ENCODE measurements around the gene BRF1.

BRF1 gene

GRCh38 chr14:105171004-105171673 lies 129.7 kb downstream of the BRF1 start:
- DNase-seq (ENCODE audit: low read depth): no peak

- no peak for DNase-seq (ENCODE audit: low read depth)
These were observed 130.8 kb downstream of the BRF1 start for GRCh38 chr14:105169776-105170655.

GRCh38 chr14:105168979-105169507 lies 131.8 kb downstream of the BRF1 start:
- DNase-seq (ENCODE audit: low read depth): no peak

- DNase-seq (ENCODE audit: low read depth): no peak
These were observed 132.3 kb downstream of the BRF1 start, which contains the start of gene JAG2 for GRCh38 chr14:105168496-105168978. JAG2 (minus strand) TSS chr14:105168776; CDS start chr14:105168420, 356 bp downstream.

- no peak for DNase-seq (ENCODE audit: low read depth)
These were observed 132.7 kb downstream of the BRF1 start for GRCh38 chr14:105168093-105168420.

- DNase-seq (ENCODE audit: low read depth): no peak
These were observed 133.3 kb downstream of the BRF1 start for GRCh38 chr14:105167303-105168092.

GRCh38 chr14:105166571-105167302 lies 134.1 kb downstream of the BRF1 start:
- DNase-seq (ENCODE audit: low read depth): no peak

- no peak for DNase-seq (ENCODE audit: low read depth)
These were observed 134.9 kb downstream of the BRF1 start for GRCh38 chr14:105165761-105166485.

GRCh38 chr14:105165134-105165704 lies 135.6 kb downstream of the BRF1 start:
- no peak for DNase-seq (ENCODE audit: low read depth)

- DNase-seq (ENCODE audit: low read depth): no peak
These were observed 137.6 kb downstream of the BRF1 start for GRCh38 chr14:105163040-105163742.

GRCh38 chr14:105162669-105162979 lies 138.2 kb downstream of the BRF1 start:
- DNase-seq (ENCODE audit: low read depth): no peak

- DNase-seq (ENCODE audit: low read depth): no peak
These were observed 138.7 kb downstream of the BRF1 start for GRCh38 chr14:105161964-105162668.

GRCh38 chr14:105161309-105161708 lies 139.5 kb downstream of the BRF1 start:
- no peak for DNase-seq (ENCODE audit: low read depth)

- no peak for DNase-seq (ENCODE audit: low read depth)
These were observed 140.0 kb downstream of the BRF1 start for GRCh38 chr14:105160776-105161175.

GRCh38 chr14:105159344-105159743 lies 141.5 kb downstream of the BRF1 start:
- DNase-seq (ENCODE audit: low read depth): no peak

All from non-pigmented ciliary epithelial cell (primary cell).